HepG2 (cell line): ENCODE measurements around the gene NXN. TPM values are rescaled to one million over a fixed set of nuclear protein-coding genes. Genes with fewer than 3 reads are reported as not detected.
A peak's percentile ranks its signal among the peaks of the same experiment; 100 is the strongest.

Experiments
- ATAC-seq: fragments of 200-7000 bp; cut with Tn5 transposase; 3 replicates; pipeline ENCODE4 v1.9.1; 2020; ENCODE audit warnings: mild to moderate bottlenecking, moderate library complexity
- BruUV-seq: library from RNA; stranded (reverse); fragments of 400-500 nt; replicated peaks from 2 replicates; lab custom pipeline; 2021; lab: Mats Ljungman, UMichigan
- CTCF ChIA-PET: fragments of 300-600 bp; formaldehyde crosslinking; extraction: SDS; loops from one replicate; lab custom pipeline; 2021; ENCODE audit warnings: low total read pairs, inconsistent platforms, low intra/inter-chr PET ratio; lab: Yijun Ruan, JAX
- POLR2A ChIA-PET: fragments of 350-600 bp; sonication (Branson Sonifier 250); formaldehyde crosslinking; loops from one replicate; lab custom pipeline; 2020; ENCODE audit warnings: antibody characterized with exemption, inconsistent platforms; lab: Yijun Ruan, JAX
- DNase-seq: peaks from one replicate; pipeline ENCODE4 v3.0.0-alpha.2; 2015; ENCODE audit warnings: low spot score
- FAIRE-seq: peaks from 3 replicates; lab custom pipeline; 2011; peaks lifted over from hg19 to GRCh38; lab: Jason Lieb, UNC
- H2AFZ ChIP-seq: one replicate; pipeline ENCODE4 v1.6.1; 2011; ENCODE audit warnings: low read length, inconsistent platforms
- H3K27ac ChIP-seq: fragments of 300-600 bp; 3 replicates; pipeline ENCODE4 v1.8.0; 2011; ENCODE audit warnings: mixed run types, mild to moderate bottlenecking, mixed read lengths, low read length, inconsistent platforms; ENCODE audit not compliant: insufficient read depth; ENCODE audit errors: extremely low read length
- H3K27me3 ChIP-seq, 2 experiments: fragments of 200-600 bp in 1 of 2; 2 replicates in 1 of 2; 3 replicates in 1 of 2; pipeline versions ENCODE4 v1.6.0 to v1.8.0; 2011; ENCODE audit warnings: low read length in 2 of 2, mild to moderate bottlenecking in 2 of 2, moderate library complexity in 2 of 2, inconsistent platforms in 1 of 2; ENCODE audit not compliant: insufficient read depth in 2 of 2, control insufficient read depth in 1 of 2
- H3K36me3 ChIP-seq, 2 experiments: fragments of 200-600 bp in 1 of 2; replicated peaks in 1 of 2; 2 replicates in 1 of 2; 3 replicates in 1 of 2; pipeline versions ENCODE4 v1.5.1 to v1.8.0; 2011; ENCODE audit warnings: low read length in 2 of 2, inconsistent platforms in 1 of 2; ENCODE audit not compliant: insufficient read depth in 2 of 2, control insufficient read depth in 1 of 2
- H3K4me1 ChIP-seq: 2 replicates; pipeline ENCODE4 v1.5.1; 2012; ENCODE audit warnings: low read length, inconsistent platforms; ENCODE audit not compliant: insufficient read depth
- H3K4me2 ChIP-seq: 2 replicates; pipeline ENCODE4 v1.6.0; 2011; ENCODE audit warnings: low read depth, low read length, inconsistent platforms
- H3K4me3 ChIP-seq, 3 experiments: fragments of 200-600 bp in 1 of 3; sonication (generic), shearing (Covaris generic) in 1 of 3; replicated peaks in 1 of 3; 2 replicates each; pipeline ENCODE4 v1.5.1; 2011 to 2016; ENCODE audit warnings: low read length in 3 of 3, inconsistent platforms in 2 of 3, low read depth in 2 of 3, mild to moderate bottlenecking in 2 of 3, control low read depth in 1 of 3, mixed read lengths in 1 of 3; ENCODE audit not compliant: insufficient read depth in 1 of 3
- H3K79me2 ChIP-seq: one replicate; pipeline ENCODE4 v1.6.1; 2011; ENCODE audit warnings: low read length, inconsistent platforms; ENCODE audit not compliant: insufficient read depth
- H3K9ac ChIP-seq: 2 replicates; pipeline ENCODE4 v1.6.0; 2011; ENCODE audit warnings: mild to moderate bottlenecking, low read depth, low read length, inconsistent platforms; ENCODE audit not compliant: insufficient read depth
- H3K9me3 ChIP-seq: 2 replicates; pipeline ENCODE4 v1.5.1; 2012; ENCODE audit warnings: mild to moderate bottlenecking, low read length
- H4K20me1 ChIP-seq: 2 replicates; pipeline ENCODE4 v1.6.0; 2011; ENCODE audit warnings: inconsistent platforms, mild to moderate bottlenecking, low read length, moderate library complexity; ENCODE audit not compliant: insufficient read depth
- BRCA1 ChIP-seq: sonication (generic); formaldehyde crosslinking; IDR thresholded peaks from 2 replicates; pipeline ENCODE4 v1.4.0; 2020; ENCODE audit warnings: missing genetic modification reagents
- CERS6 ChIP-seq: sonication (generic); formaldehyde crosslinking; IDR thresholded peaks from 2 replicates; pipeline ENCODE4 v1.5.0; 2020; ENCODE audit warnings: missing genetic modification reagents
- CREB1 ChIP-seq, 2 experiments: fragments of 450-650 bp in 1 of 2; IDR thresholded peaks; 2 replicates each; pipeline ENCODE4 v1.6.1; 2016 to 2017; ENCODE audit warnings: control low read depth in 1 of 2, mild to moderate bottlenecking in 1 of 2, missing compliant biosample characterization in 1 of 2, missing genetic modification characterization in 1 of 2
- DRAP1 ChIP-seq: IDR thresholded peaks from 2 replicates; pipeline ENCODE4 v1.6.1; 2016; ENCODE audit warnings: missing genetic modification reagents, missing compliant biosample characterization
- ELK4 ChIP-seq: sonication (generic); formaldehyde crosslinking; IDR thresholded peaks from 2 replicates; pipeline ENCODE4 v1.9.0; 2021; ENCODE audit warnings: missing genetic modification reagents, borderline replicate concordance
- KLF16 ChIP-seq, 2 experiments: sonication (generic) in 1 of 2; formaldehyde crosslinking in 1 of 2; IDR thresholded peaks; 2 replicates each; pipeline versions ENCODE4 v1.6.1 to v1.8.0; 2016 to 2023; ENCODE audit warnings: missing genetic modification reagents in 2 of 2, missing compliant biosample characterization in 1 of 2
- LCORL ChIP-seq, 2 experiments: fragments of 450-650 bp in 1 of 2; sonication (generic) in 1 of 2; formaldehyde crosslinking in 1 of 2; IDR thresholded peaks; 2 replicates each; pipeline versions ENCODE4 v1.5.0 to v1.6.1; 2017 to 2020; ENCODE audit warnings: antibody characterized with exemption in 1 of 2, missing genetic modification reagents in 1 of 2
- MLX ChIP-seq: IDR thresholded peaks from 2 replicates; pipeline ENCODE4 v1.6.1; 2016
- TOPORS ChIP-seq: sonication (generic); formaldehyde crosslinking; IDR thresholded peaks from 2 replicates; pipeline ENCODE4 v1.8.0; 2023; ENCODE audit warnings: mild to moderate bottlenecking, missing genetic modification reagents
- ZBTB25 ChIP-seq: IDR thresholded peaks from 2 replicates; pipeline ENCODE4 v1.6.1; 2018; ENCODE audit warnings: missing genetic modification reagents
- ZNF224 ChIP-seq: sonication (generic); formaldehyde crosslinking; IDR thresholded peaks from 2 replicates; pipeline ENCODE4 v1.5.0; 2020; ENCODE audit warnings: mild to moderate bottlenecking, missing genetic modification reagents
- ZNF614 ChIP-seq: IDR thresholded peaks from 2 replicates; pipeline ENCODE4 v1.6.1; 2018; ENCODE audit warnings: missing biosample characterization, missing genetic modification reagents, inconsistent platforms, borderline replicate concordance
- ZNF615 ChIP-seq: sonication (generic); formaldehyde crosslinking; IDR thresholded peaks from 2 replicates; pipeline ENCODE4 v1.5.0; 2020; ENCODE audit warnings: mild to moderate bottlenecking, missing genetic modification reagents, borderline replicate concordance
- WGBS: methylation state at CpG from one replicate; pipeline ENCODE4 v1.1.6; 2017; ENCODE audit warnings: low lambda C conversion rate; 5-methylcytosine and 5-hydroxymethylcytosine counted together
- in situ Hi-C: cut with HindIII; loops from 2 replicates; pipeline ENCODE4 v1.10.0; 2017; ENCODE audit warnings: low pct_unique_long_range_greater_than_20kb; ENCODE audit not compliant: extremely low pct_ligation_motif_present
- intact Hi-C: fragments of 100-400 bp; cut with micrococcal nuclease; formaldehyde crosslinking; loops from one replicate; pipeline ENCODE4 v1.10.0; 2022; ENCODE audit not compliant: unreplicated experiment
- polyA plus RNA-seq, 8 experiments: library from polyadenylated mRNA; depleted of rRNA in 3 of 8; stranded (reverse) in 7 of 8; unstranded in 1 of 8; fragments of >200 nt; fragmentation: Illumina TruSeq in 4 of 8; extraction: Trizol in 4 of 8; gene quantifications; 2 replicates each; pipeline versions ENCODE4 v1.2.1 to v1.2.3, GENCODE V29; 2011 to 2016; ENCODE audit warnings: low read depth in 4 of 8, missing spikeins in 1 of 8, mixed read lengths in 1 of 8; ENCODE audit not compliant: insufficient read depth in 1 of 8
- total RNA-seq, 5 experiments: library from RNA; depleted of rRNA; stranded (reverse); fragments of >200 nt; fragmentation: Illumina TruSeq; extraction: Trizol; gene quantifications; 2 replicates each; pipeline ENCODE4 v1.2.3, GENCODE V29; 2016; ENCODE audit warnings: low read depth in 1 of 5

The NXN gene
- total and polyA plus RNA-seq, 2 of the 13 experiments (the other 11 are each of a cell fraction or from before 2014, with no cell fraction given), result 22.2 to 24.3 TPM

- Histone ChIP-seq H3K36me3 (no peaks in the 10 kb centered on the region), H3K4me3 (peak overlapping the region in 2 of 3 experiments; percentile 66 to 85; a peak in 2 of 6 replicates), H3K9ac (peak overlapping the region; percentile 41; the same call in 1 of the 2 replicates), H3K4me2 (peak overlapping the region; percentile 84), H3K4me1 (peaks cover 53% of the 10 kb centered on the region), H3K27ac (no peak overlapping the region), H3K27me3 (no peaks in the 10 kb centered on the region), H2AFZ (peak overlapping the region; percentile 28), H3K9me3 (no peaks in the 10 kb centered on the region), H4K20me1 (no peaks in the 10 kb centered on the region), H3K79me2 (peaks cover 22% of the 10 kb centered on the region)
- in situ Hi-C loops, result loop anchor here (5.0 kb wide), 2 partner anchors 99 to 199 kb away; partner anchors contain the start of genes GLOD4 and MRM3
- POLR2A ChIA-PET, result interaction anchor here (1.0 to 2.9 kb wide), 11 partner anchors 15 to 629 kb away, joined by 3 to 27 read pairs (median 8); partner anchors contain the start of genes GEMIN4, GLOD4, MRM3 and RPH3AL
- BruUV-seq, result no TSS peak
- no peak for FAIRE-seq
- no peak for DNase-seq
- WGBS, result 19% methylated on average over 10 of the region's 10 CpGs
- no peak for ATAC-seq
- CTCF ChIA-PET, result interaction anchor here (2.2 to 2.4 kb wide), 2 partner anchors 102 to 186 kb away, joined by 10 to 13 read pairs; no protein-coding TSS in a partner anchor
- TF ChIP-seq ELK4 (CRISPR knock-in tag), result no peak
- no peak for TF ChIP-seq ZBTB25
- no peak for TF ChIP-seq BRCA1 (CRISPR knock-in tag)
- TF ChIP-seq CERS6, result no peak
- 0 out of 2 replicates have a peak, but pooled peaks have one; percentile 17 for TF ChIP-seq DRAP1
- no peak for TF ChIP-seq TOPORS
- no peak for TF ChIP-seq MLX (CRISPR knock-in tag)
- TF ChIP-seq ZNF614, result no peak
- no peak for TF ChIP-seq ZNF224 (CRISPR knock-in tag)
- TF ChIP-seq LCORL (IDR thresholded peaks at IDR 0.05), result no peak
- TF ChIP-seq LCORL (CRISPR knock-in tag; IDR thresholded peaks at IDR 0.05), result peak; percentile 9; the same call in 1 of the 2 replicates
- 0 out of 4 replicates have a peak, but pooled peaks of 1 of the 2 experiments have one; percentile 2 for TF ChIP-seq KLF16 (CRISPR knock-in tag; IDR thresholded peaks at IDR 0.05)
- TF ChIP-seq CREB1 (IDR thresholded peaks at IDR 0.05), result no peak
- 0 out of 2 replicates have a peak, but pooled peaks have one; percentile 1 for TF ChIP-seq CREB1 (CRISPR knock-in tag; IDR thresholded peaks at IDR 0.05)
- no peak for TF ChIP-seq ZNF615 (CRISPR knock-in tag)
- intact Hi-C loops, result loop anchor here (2.0 kb wide), 1 partner anchor 186 kb away; no protein-coding TSS in a partner anchor
Observed at GRCh38 chr17:981292-981658, 1.7 kb upstream of the NXN start.
